ENCODE data around the gene HSPB1.

DNA sequence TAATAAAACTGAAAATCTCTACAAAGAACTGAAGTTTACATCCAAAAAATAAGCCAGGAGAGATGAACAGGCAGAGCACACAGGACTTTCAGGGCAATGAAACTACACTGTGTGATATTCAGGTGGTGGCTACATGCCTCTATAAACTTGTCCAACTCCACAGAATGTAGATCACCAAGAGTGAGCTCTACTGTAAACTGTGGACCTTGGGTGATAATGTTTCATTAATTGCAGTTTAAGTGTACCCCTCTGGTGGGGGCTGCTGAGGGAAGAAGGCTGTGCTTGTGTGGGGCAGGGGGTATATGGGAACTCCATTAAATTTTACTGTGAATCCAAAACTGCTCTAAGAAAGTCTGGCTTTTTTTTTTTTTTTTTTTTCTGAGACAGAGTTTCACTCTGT lies 33.6 kb downstream of the HSPB1 start:
- TF ChIP-seq ZNF329 (CRISPR knock-in tag; IDR thresholded peaks at IDR 0.05; ENCODE audit: low read depth) (no peak), ZNF382 (CRISPR knock-in tag; IDR thresholded peaks at IDR 0.05; ENCODE audit: borderline replicate concordance) (no peak), ZNF556 (CRISPR knock-in tag; IDR thresholded peaks at IDR 0.05; ENCODE audit: borderline replicate concordance) (no peak), JUN (CRISPR knock-in tag; IDR thresholded peaks at IDR 0.05) (no peak), YY1 (IDR thresholded peaks at IDR 0.05; ENCODE audit: insufficient read depth, insufficient replicate concordance, low read depth, low read length) (no peak), JDP2 (CRISPR knock-in tag; IDR thresholded peaks at IDR 0.05; ENCODE audit: borderline replicate concordance) (no peak), POLR2A (IDR thresholded peaks at IDR 0.05; ENCODE audit: insufficient read depth in 1 of 2, low read depth in 2 of 2, low read length in 2 of 2) (no peak), MYC (CRISPR knock-in tag; IDR thresholded peaks at IDR 0.05; ENCODE audit: borderline replicate concordance) (no peak), SP4 (CRISPR knock-in tag; IDR thresholded peaks at IDR 0.05) (no peak), ZNF7 (CRISPR knock-in tag; IDR thresholded peaks at IDR 0.05) (no peak)
- TF ChIP-seq, protein P1, sequence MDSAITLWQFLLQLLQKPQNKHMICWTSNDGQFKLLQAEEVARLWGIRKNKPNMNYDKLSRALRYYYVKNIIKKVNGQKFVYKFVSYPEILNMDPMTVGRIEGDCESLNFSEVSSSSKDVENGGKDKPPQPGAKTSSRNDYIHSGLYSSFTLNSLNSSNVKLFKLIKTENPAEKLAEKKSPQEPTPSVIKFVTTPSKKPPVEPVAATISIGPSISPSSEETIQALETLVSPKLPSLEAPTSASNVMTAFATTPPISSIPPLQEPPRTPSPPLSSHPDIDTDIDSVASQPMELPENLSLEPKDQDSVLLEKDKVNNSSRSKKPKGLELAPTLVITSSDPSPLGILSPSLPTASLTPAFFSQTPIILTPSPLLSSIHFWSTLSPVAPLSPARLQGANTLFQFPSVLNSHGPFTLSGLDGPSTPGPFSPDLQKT (CRISPR knock-in tag; IDR thresholded peaks at IDR 0.05; ENCODE audit: borderline replicate concordance), result no peak
- TF ChIP-seq, protein P2, sequence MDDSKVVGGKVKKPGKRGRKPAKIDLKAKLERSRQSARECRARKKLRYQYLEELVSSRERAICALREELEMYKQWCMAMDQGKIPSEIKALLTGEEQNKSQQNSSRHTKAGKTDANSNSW (CRISPR knock-in tag; IDR thresholded peaks at IDR 0.05; ENCODE audit: borderline replicate concordance), result no peak
- TF ChIP-seq, protein P3, sequence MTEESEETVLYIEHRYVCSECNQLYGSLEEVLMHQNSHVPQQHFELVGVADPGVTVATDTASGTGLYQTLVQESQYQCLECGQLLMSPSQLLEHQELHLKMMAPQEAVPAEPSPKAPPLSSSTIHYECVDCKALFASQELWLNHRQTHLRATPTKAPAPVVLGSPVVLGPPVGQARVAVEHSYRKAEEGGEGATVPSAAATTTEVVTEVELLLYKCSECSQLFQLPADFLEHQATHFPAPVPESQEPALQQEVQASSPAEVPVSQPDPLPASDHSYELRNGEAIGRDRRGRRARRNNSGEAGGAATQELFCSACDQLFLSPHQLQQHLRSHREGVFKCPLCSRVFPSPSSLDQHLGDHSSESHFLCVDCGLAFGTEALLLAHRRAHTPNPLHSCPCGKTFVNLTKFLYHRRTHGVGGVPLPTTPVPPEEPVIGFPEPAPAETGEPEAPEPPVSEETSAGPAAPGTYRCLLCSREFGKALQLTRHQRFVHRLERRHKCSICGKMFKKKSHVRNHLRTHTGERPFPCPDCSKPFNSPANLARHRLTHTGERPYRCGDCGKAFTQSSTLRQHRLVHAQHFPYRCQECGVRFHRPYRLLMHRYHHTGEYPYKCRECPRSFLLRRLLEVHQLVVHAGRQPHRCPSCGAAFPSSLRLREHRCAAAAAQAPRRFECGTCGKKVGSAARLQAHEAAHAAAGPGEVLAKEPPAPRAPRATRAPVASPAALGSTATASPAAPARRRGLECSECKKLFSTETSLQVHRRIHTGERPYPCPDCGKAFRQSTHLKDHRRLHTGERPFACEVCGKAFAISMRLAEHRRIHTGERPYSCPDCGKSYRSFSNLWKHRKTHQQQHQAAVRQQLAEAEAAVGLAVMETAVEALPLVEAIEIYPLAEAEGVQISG (CRISPR knock-in tag; IDR thresholded peaks at IDR 0.05), result no peak
- TF ChIP-seq, protein P4, sequence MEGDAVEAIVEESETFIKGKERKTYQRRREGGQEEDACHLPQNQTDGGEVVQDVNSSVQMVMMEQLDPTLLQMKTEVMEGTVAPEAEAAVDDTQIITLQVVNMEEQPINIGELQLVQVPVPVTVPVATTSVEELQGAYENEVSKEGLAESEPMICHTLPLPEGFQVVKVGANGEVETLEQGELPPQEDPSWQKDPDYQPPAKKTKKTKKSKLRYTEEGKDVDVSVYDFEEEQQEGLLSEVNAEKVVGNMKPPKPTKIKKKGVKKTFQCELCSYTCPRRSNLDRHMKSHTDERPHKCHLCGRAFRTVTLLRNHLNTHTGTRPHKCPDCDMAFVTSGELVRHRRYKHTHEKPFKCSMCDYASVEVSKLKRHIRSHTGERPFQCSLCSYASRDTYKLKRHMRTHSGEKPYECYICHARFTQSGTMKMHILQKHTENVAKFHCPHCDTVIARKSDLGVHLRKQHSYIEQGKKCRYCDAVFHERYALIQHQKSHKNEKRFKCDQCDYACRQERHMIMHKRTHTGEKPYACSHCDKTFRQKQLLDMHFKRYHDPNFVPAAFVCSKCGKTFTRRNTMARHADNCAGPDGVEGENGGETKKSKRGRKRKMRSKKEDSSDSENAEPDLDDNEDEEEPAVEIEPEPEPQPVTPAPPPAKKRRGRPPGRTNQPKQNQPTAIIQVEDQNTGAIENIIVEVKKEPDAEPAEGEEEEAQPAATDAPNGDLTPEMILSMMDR (CRISPR knock-in tag; IDR thresholded peaks at IDR 0.05), result no peak

All from HepG2 (cell line).